Activated naive CD8-positive, alpha-beta T cell treated with anti-CD3 and anti-CD28 coated beads, Interleukin-2, amount 50 U/mL, for 16 hours (primary cell): ENCODE results near the gene SLC18A2.
"Not testable (repeated sequence)": the region's sequence is repeated elsewhere in the genome, so short reads cannot be mapped to it uniquely, and the experiment has no call there.

Source experiments
- DNase-seq: peaks from one replicate; pipeline ENCODE4 v3.0.0-alpha.2; 2020; ENCODE audit warnings: low read depth, low spot score

Gene SLC18A2

DNA sequence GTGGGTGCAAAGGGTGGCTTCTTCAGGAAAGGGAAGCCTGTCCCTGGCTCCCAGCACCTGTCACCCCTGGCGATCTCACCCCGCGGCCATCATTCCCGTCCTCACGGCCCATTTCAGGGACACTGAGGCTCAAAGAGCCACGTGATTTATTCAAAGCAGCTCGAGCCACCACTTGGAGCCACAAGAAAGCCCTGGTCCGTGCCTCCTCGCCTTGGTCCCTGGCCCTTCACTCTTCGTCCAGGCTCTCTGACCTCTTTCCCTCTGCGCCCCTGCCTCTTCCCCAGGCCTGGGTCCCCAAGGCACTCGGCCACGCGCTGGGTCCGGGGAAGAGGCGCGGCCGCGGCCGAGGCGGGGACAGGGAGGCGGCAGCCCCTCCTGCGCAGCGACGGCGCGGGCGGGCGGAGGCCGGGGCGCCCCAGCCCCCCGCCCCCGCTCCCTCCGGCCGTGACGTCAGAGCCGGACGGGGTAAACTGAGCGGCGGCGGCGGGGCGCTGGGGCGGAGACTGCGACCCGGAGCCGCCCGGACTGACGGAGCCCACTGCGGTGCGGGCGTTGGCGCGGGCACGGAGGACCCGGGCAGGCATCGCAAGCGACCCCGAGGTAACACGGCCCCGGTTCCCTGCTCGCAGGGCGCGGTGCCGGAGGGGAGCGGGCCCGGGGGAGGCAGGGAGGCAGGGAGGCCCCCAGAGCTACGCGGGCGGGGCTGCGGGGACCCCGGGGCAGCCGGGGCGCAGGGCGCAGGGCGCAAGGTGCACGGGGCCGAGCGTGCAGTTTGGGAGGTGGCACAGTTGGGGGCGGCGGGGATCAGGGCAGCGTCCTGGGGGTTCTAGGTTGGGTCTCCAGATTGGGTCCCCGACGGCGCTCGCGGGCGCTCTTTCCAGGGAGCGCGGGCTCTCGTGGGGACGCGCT, at the start of gene SLC18A2:
TSS of gene SLC18A2 (plus strand) at position 494 of the 909 bp plus-strand sequence. CDS start 580 bp downstream, outside the sequence.
- no peak for DNase-seq

DNA sequence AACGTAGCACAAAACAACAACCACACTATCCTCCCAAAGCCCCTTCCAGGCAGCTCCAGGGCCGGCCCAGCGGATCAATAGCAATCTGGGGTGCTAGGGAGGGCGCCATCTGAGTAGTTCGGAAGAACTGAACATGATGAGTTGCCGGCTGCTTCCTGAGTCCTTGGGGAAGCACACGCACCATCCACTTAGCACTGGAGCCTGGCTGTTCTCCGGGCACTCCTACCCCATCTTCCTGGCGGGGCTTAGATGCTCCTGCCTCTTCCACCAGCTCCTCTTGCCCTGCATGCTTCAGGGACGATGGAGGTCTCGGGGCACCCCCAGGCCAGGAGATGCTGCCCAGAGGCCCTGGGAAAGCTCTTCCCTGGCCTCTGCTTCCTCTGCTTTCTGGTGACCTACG, 43.7 kb upstream of the SLC18A2 start, which contains the start of gene KCNK18:
TSS of gene KCNK18 (plus strand) at position 301 of the 400 bp plus-strand sequence. CDS start at position 301, 0 bp downstream.
- DNase-seq: no peak

DNA sequence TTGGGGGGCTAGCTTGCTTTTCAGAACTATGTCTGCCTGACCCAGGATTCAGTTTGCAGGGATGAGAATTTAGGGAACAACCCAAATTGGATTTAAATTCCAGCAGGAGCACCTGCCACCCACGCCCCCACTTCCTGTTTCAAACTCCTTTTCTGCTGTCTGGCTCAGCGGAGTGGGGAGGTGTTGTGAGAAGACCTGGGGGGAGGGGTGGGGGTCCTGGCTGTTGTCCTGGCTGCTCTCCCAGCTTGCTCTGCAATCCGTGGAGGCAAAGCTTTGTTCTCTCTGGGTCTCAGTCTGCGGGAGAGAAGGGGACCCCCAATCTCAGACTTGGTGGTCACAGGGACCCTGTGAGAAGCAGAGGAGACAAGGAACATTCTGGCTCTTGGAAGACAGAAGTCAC, 42.8 kb upstream of the SLC18A2 start:
- DNase-seq: no peak

DNA sequence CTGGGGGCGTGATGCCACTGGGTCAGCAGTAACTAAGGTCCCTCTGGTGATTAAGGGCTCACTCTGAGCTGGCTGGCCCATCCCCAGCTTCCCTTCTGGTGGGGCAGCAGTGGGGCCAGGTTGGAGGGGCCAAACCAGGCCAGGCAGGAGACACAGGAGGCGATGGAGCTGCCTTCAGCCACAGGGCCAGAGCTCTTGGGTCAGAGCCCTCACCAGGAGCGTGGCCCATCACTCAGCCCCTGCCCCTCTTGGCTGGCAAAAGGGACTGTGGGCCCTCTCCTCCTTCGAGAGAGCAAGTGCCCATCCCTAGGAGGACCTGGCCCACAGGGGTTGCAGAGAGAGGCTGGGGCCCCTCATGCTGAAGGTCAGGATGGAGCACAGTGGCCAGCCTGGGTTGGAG, 39.1 kb upstream of the SLC18A2 start:
- no peak for DNase-seq

DNA sequence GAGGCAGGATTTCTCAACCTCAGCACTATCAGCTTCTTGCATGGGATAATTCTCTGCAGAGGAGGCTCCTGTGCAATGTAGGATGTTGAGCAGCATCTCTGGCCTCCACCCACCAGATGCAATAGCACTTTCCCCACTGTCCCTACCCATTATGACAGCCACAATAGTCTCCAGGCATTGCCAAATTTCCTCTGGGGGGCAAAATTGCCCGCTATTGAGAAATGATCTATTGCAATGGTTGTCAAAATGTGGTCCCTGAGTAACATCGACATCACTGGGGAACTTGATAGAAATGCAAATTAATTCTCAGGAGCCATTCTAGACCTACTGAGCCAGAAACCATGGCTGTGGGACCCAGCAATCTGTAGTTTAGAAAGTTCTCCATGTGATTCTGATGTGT, 36.6 kb upstream of the SLC18A2 start:
- no peak for DNase-seq

DNA sequence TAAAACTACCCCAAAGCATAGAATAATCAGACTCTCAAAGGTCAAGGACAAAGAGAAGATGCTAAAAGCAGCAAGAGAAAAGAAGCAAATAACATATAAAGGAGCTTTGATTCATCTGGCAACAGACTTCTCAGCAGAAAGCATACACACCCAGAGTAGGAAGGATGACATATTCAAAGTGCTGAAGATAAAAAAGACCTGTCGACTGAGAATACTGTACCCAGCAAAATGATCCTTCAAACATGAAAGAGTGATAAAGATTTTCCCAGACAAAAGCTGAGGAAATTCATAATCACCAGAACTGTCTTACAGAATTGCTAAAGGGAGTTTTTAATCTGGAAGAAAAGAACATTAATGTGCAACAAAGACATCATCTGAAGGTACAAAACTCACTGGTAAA, 28.7 kb upstream of the SLC18A2 start:
- no peak for DNase-seq

DNA sequence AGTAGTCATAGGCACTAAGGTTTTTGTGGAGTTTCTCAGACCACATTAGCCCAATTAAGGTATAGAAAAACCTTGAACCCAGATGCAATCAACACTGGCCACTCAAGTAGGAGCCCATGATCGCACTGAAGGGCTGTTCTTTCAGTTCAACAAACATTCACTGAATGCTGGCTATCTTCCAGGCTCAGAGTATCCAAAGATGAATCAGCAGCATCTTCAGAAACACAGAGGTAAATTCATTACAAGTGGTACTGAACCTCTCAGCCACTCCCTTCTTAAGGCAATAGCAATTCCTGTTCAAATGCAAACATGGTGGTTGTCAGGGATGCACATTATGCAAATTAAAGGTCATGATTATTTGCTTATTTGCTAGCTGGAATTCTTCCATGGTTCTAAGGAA, 26.5 kb upstream of the SLC18A2 start:
- no peak for DNase-seq

DNA sequence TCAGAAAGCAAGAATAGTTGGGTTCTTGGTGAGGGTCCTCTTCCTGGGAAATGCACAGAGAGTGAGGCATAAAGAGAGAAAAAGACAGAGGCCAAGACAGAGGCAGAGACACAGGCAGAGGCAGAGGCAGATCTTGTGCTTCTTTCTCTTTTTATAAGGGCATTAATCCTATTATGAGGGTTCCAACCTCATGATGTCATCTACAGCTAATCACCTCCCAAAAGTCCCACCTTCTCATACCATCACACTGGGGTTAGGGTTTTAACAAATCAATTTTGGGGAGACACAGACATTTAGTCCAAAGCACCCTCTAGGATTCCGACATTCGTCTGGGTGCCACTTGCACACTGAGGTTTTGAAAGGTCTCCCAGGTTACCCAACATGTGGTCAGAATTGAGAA, 25.8 kb upstream of the SLC18A2 start:
- no peak for DNase-seq

DNA sequence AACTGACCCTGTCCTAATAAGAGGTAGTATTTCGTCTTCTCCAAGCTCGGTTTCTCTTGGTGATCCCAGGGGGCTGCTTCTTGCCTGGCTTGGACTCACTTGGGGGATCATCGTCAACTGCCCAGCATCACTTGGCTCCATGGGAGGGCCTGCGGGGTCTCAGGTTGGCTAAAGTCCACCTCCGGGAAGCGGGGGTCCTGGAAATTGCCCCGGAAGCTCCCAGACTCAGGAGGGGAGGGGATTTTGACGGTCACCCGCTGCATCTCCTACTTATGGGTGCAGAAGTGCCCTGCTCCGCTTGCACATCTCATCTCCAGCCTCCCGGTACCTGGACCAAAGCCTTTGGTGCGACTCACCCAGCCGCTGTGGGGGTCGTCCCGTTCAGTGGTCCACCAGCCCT, 24.9 kb upstream of the SLC18A2 start:
- DNase-seq: no peak

DNA sequence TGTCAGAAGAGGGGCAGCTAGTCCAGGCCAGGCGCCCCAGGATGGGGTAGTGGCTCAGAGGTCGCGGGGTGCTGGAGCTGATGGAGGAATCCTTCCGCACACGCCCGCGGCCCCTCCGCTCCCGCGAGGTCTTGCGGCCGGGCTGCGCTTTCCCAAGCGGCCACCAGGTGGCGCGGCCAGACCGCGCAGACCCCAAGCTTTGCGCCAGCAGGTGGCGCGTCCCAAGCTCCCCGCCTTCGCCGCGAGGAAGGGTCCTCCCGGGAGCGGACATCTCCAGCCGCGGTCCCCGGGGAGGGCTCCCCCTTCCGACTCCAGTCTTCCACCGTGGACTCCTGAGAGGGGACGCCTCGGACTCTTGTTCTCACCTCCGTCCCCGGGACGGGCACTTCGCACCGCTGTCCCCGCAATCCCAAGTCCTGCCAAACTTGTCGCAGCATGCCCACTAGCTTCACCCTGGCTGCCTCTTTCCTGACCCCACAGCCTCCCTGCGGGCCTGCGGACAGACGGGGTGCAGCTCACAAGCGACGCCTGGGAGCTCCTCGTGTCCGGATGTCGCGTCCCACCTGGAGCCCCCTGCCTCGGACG, 24.2 kb upstream of the SLC18A2 start:
- DNase-seq: peak; percentile 35

DNA sequence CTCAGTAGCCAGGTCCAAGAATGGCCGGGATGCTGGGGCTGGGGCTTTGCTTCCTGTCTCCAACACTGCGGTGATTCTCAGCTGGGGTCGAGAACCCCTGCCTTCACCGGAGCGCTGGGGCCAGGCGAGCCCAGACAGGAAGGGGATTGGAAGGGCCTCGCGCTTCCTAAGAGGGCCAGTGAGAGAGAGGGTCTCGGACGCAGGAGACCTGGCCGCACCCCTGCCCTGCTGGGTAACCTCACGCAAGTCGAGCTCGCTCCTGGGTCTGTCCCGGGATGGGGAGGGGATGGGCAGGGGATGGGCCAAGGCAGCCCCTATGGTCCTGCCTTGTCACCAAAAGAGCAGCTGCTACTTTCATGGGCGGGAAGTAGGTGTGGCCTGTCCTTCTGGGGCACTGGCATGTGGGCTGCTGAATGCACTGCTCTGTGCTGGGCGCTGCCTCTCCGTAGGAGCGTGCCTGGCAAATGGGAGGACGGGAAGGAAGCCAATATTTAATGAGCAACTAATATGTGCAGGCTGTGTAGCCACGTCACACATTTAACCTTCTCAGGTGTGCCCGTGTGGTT, 23.6 kb upstream of the SLC18A2 start:
- no peak for DNase-seq

DNA sequence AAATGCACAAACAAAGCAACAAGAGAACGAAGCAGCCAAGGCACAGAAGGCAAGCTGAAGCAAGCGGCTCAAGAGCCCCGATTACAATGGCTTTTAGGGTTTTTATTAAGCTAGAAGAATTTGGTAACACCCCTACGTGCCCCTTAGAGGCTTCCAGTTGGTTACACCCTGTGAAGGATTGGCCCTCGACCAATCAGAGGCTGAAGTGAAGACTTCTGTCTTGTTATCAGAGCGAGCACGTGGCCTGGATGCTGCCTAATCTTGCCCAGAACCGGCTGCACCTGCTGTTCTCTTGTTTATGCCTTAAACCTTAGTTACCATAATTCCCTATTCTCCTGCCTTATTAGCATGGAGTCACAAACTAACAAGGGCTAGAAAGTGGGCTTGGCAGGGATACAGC, 22.3 kb upstream of the SLC18A2 start:
- no peak for DNase-seq

DNA sequence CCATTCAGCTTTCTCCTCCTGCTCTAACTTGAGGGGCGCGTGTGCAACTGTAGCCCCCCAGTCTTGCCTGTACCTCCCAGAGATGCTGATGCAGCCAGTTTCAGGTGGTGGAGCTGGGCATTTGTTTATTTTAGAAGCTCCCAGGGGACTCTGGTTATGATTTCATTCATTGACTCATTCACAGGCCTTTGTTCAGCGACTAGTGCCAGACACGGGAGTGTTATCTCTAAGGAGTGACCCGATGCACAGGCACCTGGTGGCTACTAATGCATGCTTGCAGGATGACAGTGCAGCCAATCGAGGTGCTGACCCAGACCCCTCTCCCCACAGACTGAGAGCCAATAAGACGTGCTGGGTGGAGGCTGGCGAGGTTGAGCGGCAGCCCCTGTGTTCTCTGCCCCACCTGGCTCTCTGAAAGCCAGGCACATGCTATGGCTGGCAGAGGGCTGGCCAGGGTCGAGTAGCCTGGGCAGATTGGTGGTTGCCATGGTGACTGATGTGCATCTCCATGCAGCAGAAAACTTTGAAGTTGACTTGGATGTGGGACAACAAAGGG, 19.7 kb upstream of the SLC18A2 start:
- DNase-seq: no peak

DNA sequence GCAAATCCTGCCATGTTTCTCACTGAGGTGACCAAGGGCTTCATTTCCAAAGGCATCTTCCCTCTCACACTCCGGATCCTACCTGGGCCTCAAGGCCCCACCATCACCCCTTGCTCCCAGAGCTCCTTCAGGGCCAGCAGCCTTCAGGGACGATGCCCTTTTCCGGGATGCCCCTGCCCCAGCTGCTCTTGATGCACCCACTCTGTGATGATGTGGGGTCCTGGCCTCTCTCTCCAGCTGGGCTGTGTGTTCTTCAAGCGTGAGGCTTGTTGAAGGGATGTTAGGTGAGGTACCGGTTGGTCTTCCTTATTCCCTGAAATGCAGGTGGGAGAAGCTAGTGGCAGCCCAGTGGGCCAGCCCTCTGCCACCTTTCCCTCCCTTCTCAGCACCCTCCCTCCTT, 18.4 kb upstream of the SLC18A2 start:
- DNase-seq: no peak

DNA sequence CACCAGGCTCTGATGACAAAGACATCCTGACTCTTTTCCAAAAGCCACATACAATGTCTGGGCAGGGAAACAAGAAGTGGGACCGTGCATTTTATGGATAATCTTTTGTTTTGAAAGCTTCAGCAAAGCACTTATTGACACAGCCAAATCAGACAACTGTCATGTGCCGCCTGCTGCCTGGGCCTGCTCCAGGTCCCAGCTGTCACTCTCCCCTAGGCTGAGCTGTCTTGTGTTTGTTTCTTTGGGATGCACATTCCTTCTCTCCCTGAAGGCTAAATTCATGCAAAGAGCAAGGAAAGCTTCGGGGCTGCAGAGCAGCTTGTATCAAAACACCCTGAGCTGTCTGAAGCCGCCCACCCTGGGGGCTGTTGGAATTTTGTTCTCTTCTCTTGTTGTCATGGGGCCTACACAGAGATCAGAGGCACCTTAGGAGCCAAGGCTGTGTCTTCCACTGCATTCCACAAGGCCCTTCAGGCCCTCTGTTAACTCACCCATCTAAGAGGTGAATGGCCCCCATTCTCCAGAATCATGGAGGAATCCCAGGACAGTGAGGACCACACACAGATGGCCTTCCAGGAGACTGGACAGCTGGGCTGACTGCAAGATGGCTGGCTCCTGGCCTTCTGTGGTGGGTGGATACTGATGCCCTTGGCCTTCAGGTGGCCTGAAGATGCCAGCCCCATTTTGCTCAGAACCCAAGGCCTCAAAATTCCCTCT, 17.8 kb upstream of the SLC18A2 start:
- no peak for DNase-seq

DNA sequence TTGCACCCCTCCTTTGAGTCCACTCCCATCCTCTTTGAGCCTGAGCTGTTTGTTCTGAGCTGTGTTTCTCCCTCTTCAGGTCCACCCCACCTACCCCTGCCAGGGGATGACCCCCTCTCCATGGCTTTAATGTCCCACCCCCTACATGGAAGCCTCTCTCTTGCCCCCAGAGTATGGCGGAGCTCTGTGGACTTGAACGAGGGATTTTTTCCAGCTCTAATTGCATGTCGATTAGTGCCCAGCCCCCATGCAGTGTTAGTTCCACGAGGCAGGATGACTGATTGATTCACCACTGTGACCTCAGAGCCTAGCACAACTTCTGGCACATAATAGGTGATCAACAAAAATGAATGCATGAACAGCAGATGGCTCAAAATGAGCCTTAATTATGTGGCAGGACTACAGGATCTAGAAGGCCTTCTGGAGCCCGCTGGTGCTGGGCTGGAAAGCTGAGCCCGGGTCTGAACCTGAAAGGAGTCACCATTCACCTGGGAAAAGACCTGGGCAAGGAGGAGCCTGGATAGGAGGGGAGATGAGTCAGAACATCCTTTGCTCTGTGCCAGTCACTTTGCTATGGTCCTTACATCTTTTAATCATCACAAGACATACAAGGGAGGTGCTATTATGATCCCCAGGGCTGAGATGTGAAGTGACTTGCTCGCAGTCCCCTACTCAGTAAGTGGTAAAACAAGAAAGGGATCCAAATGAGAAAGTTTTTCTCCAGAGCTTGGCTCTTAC, 17.1 kb upstream of the SLC18A2 start:
- DNase-seq: no peak

DNA sequence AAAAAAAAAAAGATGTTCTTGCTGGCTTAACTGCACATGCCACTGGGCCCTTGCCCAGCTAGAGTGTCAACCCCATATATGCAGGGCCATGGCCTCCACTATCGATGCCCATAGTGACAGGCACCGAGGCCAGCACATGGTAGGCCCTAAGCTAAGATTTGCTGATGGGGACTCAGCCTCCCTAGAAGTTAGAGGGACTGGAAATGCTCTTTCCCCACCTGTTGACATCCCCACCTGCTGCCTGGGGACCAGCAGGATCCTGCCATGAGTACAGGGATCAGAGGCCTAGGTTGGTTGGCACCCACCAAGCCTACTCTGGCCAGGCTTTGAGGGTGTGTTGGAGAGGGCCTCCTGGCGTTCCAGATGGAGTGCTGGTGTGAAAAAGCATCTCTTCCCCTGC, 16.0 kb upstream of the SLC18A2 start:
- DNase-seq: no peak

DNA sequence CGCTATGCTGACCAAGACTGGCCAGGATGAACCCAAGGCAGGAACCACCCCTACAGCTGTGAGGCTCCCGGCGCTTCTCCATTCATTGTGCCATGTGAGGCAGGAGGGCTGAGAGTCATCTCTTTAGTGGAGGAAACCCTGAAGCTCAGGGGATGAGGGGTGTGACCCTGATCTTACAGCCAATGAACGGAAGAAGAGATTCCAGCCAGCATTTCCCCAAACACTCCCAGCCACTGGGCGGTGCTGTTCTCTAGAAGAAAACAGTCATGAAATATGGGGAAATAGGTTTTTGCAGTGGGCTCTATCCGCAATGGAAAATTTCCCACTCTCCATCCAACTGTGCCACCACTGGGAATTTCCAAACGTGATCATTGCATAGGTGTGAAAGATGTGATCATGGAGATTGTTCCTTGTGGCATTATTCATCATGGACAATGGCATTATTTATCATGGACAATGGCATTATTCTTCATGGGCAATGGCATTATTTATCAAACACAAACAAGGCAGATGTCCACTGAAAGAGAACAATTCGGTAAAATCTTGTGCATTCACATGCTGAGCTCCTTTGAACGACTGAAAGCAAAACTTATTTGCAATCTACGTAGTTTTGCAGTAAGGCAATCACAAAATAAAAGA, 14.0 kb upstream of the SLC18A2 start:
- DNase-seq: no peak

DNA sequence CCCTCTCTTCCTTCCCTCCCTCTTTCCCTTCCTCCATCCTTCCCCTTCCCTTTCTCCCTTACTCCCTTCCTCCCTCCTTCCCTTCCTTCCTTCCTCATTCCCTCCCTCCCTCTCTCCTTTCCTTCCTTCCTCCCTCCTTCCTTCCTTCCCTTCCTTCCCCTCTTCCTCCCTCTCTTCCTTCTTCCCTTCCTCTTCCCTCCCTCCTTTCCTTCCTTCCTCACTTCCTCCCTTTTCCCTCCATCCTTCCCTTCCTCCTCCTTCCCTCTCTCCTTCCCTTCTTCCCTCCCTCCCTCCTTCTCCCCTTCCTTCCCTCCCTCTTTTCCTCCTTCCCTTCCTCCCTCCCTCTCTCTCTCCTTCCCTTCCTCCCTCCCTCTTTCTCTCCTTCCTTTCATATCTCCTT, 12.7 kb upstream of the SLC18A2 start:
- DNase-seq: no peak

DNA sequence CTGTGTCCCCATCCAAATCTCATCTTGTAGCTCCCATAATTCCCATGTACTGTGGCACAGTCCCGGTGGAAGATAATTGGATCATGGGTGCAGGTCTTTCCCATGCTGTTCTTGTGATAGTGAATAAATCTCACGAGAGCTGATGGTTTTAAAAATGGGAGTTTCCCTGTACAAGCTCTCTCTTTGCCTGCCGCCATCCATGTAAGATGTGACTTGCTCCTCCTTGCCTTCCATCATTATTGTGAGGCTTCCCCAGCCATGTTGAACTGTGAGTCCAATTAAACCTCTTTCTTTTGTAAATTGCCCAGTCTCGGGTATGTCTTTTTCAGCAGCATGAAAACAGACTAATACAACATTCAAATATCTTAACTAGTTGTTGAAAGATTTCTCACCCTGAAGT, 10.8 kb upstream of the SLC18A2 start:
- DNase-seq: not testable (repeated sequence)
